GM12873 (cell line): ENCODE data around the gene MT1F.

ENCODE experiments used
- CTCF ChIP-seq: IDR thresholded peaks from 2 replicates; pipeline ENCODE4 v1.5.1; 2012; ENCODE audit warnings: low read depth, mild to moderate bottlenecking, moderate library complexity, low read length, control low read depth; ENCODE audit not compliant: insufficient read depth; ENCODE audit errors: missing control alignments

MT1F gene

GRCh38 chr16:56684256-56684925 lies 26.6 kb downstream of the MT1F start:
- no peak for TF ChIP-seq CTCF

GRCh38 chr16:56684926-56685590 lies 27.3 kb downstream of the MT1F start:
- no peak for TF ChIP-seq CTCF

GRCh38 chr16:56686758-56687157 lies 29.0 kb downstream of the MT1F start:
- no peak for TF ChIP-seq CTCF

DNA sequence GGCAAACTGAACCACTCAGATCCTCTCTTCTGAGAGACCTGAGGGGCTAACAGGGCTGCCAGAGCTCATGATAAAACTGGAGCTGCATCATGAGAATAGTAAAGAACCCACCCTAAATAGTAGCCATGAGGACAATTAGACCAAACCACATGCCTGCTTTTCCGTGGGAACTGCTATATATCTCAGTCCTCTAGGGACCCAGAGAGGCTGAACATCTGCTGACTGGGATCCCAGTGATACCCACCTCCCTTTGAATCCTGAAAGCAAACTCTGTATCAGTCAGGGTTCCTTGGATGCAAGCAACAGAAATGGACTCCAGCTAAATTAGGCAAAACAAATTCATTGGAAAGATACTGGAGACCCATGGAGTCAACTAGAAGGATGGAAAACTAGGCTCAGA lies 31.0 kb downstream of the MT1F start:
- no peak for TF ChIP-seq CTCF

DNA sequence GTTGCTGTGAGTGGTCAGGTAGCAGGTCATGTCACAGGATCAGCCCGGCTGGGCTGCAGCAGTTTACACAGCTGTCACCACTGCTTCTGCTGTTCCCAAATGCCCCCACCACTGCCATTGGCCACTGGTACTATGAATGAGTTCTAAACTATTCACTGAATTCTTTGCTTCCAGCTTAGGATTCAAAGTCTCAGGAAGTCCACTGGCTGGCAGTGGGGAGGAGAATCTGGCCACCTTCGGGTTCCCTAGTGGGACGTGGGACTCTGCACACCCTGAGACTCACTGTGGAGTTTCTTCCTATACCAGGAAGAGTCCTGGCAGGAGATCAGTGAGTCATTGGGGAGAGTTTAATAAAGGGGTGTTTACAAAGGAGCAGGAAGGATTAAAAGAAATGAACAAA lies 31.4 kb downstream of the MT1F start:
- TF ChIP-seq CTCF: no peak

GRCh38 chr16:56690420-56691122 lies 32.8 kb downstream of the MT1F start:
- no peak for TF ChIP-seq CTCF

DNA sequence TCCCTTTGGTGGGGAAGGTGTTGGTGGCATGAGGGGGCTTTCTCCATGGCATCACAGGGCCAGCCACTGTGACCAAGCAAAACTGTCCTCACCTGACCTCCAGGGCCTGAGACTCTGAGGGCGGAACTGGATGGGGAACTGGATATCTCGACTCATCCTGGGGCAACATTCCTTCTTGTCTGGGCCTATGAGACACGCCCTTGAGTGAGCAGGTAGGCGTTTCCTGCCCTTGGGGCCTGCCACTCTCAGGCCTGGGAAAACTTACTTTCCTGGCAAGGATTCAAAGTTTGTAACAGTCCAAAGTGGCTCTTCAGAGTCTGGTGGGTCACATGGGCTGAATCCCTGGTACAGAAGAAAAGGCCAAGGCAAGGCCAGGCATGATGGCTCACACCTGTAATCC lies 34.1 kb downstream of the MT1F start:
- TF ChIP-seq CTCF: no peak
